Activated CD8-positive, alpha-beta memory T cell treated with anti-CD3 and anti-CD28 coated beads, Interleukin-2, amount 50 U/mL, for 24 hours (primary cell): ENCODE data around the gene TESK1.

ENCODE experiments used
- DNase-seq: peaks from one replicate; pipeline ENCODE4 v3.0.0-alpha.2; 2020; ENCODE audit errors: extremely low read depth

The TESK1 gene

DNA sequence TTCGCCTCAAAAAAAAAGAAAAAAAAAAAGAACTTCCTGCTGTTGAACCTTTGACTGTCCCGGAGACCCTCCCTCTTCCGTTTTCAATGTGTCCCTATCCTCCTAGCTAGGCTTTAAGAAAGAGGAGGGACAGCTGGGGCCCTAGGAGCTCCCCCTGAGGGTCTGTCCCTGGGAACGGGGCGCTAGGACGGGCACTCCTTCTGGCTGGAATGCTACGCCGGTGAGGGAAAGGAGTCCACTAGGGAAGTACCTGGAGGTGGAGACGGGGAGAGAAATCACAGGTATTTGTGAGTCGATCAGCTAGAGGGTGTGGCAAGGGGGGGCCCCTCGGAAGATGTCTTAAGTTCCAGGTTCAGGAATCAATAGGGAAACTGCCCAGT lies 41.1 kb downstream of the TESK1 start:
- no peak for DNase-seq

DNA sequence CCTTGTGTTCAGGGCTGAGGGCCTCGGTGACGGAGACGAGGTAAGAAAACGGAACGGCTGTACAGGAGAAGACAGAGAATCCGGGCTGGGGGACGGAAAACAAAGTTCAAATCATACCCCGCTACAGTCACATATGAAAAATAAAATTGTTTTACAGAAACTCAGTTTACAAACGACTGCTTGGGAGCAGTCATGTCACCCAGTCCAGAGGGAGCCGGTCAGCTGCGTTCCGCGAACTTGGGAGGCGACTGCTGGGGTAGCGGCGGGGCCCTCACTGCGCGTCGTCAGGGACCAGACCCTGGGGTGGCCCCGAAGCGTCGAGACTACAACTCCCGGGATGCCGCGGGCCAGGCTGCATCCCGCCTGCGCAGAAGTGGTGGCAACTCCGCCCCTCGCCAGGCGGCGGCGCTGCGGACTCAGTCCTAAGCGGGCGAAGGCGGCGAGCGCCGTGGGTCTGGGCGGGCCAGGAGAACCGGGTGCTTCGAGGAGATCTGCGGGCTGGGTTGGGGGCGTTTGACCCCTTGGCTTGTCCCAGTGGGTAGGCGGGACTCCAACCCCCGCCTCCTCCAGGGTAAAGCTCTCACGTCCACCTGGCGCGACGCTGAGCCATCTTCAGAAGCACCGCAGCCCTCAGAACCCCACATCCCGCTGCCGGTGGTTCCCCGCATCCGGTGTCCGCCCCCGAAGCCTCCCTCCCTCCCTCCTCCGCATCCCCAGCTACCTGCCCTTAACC lies 41.6 kb downstream of the TESK1 start:
- peak; percentile 70 for DNase-seq

DNA sequence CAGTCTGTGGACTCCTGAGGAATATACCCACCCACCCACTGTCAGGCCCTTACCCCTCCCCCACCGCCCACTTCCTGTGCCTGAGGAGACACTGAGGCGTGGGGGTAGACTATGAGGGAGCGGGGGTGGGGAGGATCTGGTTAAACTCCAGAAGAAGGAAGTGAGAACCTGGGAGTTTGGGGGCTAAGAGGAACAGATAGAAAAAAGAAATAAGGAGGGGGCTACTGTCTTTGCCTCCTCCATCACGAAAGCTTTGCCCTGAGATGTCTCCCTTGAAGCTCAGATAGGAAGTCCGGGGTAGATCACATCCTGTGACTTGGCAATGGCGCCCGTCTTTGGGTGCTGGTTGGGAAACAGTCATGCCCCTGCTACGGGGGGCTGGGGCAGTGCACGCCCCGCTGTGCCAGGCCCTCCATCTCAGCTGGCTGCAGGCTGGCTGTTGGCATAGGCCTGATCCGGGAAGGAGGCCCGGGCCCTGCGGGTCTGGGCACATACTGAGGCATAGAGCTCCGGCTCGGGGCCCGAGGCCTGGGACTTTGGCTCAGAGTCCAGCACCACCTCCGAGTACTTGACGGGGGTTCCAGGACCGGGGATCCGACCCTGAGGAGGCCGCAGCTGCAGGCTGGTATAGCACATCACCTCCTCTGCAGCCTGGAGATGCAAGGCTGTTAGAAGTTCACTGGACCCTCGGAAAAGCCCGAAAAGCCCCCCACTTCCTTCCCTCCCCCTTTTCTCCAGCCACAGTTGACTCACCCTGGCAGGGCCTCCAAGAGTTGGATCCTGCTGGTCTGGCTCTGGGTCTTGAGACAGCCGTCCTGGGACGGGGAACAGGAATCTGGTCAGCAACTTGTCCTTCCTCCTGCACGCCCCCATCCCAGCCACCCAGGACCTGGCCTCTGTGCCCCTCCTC lies 44.6 kb downstream of the TESK1 start:
- no peak for DNase-seq

DNA sequence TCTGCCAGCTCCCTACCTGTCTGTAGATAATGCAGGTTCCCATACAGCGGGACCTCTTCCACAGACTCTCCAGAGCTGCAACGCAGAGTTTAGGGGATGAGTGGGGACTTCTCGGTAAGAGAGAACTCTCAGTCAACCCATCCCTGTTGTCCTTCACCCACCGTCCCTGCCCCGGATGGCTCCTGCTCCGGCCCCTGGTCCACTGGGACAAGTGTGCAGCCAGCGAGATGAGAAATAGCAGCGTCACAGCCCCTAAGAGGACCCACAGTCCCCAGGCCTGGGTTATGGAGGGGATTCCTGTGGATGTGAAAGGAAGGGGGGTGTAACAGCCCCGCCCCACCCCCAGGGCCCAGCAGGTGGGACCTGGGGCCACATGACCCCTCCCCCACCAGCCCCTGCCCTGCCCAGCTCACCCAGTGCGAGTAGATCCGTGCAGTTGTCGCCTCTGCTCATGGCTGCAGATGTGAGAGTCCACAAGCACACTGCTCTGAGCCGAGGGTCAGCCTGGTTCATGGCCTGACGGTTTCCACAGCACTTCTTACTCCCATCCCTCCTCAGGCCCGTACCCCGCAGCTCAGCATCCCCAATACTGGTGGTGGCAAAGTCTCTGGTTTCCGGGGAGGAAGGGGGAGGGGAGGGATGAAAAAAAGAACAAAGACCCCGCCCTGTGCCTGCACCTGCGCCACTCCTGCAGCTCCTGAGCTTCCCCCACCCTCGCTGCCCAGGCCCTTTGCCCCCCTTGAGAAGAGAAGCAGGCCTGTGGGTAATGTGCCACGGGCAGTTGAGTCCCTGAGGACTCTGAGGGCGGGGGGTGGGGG lies 45.5 kb downstream of the TESK1 start, which contains the start of gene SIT1:
Gene SIT1 (minus strand): TSS at position 591 of the 818 bp plus-strand sequence. CDS start 78 bp downstream, at position 513.
- DNase-seq = no peak

DNA sequence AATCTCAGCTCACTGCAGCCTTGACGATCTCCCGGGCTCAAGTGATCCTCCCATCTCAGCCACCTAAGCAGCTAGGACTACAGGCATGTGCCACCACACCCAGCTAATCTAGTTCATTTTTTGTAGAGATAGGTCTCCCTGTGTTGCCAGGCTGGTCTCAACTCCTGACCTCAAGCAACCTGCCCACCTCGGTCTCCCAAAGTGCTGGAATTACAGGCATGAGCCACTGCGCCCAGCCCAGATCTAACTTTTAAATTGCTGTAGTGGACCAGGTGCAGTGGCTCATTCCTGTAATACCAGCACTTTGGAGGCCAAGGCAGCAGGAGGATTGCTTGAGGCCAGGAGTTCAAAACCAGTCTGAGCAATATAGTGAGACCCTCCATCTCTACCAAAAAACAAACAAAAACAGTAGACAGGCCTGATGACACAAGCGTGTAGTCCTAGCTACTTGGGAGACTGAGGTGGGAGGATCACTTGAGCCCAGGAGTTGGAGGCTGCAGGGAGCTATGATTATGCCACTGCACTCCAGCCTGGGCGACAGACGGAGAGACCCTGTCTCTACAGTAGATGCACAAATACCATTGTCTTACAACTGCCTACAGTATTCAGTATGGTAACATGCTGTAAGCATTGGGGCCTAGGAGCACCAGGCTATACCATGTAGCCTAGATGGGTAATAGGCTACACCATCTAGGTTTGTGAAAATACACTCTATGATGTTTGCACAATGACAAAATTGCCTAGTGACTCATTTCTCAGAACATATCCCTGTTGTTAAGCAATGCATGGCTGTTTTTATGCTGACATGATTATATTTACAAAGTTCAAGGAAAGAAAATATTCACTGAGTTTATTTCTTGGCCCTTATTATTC lies 47.1 kb downstream of the TESK1 start:
- DNase-seq = no peak

DNA sequence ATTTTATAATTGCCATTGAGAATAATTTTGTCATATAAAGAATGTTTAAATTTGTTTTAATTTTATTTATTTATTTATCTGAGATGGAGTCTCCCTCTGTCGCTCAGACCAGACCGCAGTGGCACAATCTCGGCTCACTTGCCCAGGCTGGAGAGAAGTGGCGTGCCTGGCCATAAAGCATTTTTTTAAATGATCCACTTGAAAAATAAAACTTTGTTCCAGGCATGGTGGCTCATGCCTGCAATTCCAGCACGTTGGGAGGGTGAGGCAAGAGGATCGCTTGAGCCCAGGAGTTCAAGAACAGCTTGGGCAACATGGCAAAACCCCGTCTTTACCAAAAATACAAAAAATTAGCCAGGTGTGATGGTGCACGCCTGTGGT lies 47.8 kb downstream of the TESK1 start:
- no peak for DNase-seq

DNA sequence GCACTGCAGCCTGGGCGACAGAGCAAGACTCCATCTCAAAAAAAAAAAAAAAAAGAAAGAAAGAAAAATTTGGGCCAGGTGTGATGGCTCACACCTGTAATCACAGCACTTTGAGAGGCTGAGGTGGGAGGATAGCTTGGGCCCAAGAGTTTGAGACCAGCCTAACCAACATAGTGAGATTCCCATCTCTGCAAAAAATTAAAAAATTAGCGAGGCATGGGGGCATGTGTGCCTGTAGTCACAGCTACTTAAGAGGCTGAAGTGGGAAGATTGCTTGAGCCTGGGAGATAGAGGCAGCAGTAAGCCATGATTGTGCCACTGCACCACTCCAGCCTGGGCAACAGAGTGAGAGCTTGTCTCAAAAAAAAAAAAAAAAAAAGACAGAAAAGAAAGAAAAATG lies 48.5 kb downstream of the TESK1 start:
- no peak for DNase-seq

DNA sequence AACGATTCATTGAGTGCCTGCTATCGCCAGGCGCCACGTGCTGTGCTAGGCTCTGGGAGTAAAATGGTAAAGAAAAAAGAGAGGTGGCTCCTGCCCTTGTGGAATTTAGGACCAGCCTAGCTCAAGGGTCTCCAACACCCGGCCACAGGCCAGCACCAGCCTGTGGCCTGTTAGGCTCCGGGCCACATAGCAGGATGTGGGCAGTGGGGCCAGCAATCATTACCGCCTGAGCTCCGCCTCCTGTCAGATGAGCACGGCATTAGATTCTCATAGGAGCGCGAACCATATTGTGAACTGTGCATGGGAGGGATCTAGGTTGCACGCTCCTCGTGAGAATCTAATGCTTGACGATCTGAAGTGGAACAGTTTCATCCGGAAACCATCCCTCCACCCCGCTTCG lies 51.3 kb downstream of the TESK1 start:
- no peak for DNase-seq

DNA sequence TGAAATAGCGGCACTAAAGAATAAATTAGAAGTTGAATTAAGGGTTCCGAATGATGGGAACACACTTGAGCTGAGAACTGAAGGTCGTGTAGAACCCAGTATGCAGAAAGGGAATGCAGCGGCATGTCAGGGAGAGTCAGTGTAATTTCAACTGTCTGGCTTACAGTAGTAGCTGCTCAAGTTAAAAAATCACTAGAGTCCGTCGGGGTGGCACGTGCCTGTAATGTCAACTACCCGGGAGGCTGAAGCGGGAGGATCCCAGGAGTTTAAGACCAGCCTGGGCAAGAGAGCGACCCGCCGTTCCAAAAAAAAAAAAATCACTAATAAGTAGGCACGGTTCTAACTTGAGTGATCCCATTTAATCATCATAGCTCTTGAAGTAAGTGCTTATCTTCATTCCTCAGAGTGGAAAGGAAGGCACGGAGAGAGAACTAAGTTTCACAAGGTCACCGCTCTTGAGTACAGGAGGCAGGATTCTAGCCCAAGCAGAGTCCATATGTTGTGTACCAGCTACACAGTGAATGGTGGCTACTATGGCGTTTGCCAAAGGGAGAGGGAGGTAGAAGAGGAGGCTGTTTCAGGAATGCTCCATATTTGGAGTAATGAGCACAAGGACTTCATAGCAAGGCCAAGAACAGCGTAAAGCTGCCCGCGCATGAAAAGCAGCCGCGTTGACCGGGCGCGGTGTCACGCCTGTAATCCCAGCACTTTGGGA lies 51.9 kb downstream of the TESK1 start:
- DNase-seq = no peak

DNA sequence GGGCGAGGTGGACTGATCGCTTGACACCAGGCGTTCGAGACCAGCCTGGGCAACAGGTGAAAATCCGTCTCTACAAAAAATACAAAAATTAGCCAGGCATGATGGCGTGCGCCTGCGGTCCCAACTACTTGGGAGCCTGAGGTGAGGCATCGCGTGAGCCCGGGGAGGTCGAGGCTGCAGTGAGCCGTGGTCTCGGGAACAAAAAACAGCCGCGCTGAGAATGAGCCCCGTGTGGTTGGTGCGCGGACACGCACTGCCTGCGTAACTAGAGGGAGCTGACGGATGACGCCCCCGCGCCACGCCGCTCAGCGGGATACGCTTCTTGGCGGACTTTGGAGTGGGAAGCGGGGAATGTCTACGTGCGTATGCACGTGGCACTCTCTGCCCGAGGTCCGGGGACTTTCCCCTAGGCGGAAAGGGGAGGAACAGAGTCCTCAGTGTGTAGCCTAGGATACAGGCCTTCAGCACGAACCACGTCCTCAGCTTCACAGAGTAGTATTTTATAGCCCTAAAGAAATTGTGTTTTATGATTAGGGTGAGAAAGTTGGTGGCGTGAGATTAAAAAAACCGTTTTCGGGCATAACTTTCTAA lies 52.6 kb downstream of the TESK1 start, which contains the start of gene RMRP:
Gene RMRP (minus strand): TSS at position 474 of the 591 bp plus-strand sequence.
- peak; percentile 87 for DNase-seq

DNA sequence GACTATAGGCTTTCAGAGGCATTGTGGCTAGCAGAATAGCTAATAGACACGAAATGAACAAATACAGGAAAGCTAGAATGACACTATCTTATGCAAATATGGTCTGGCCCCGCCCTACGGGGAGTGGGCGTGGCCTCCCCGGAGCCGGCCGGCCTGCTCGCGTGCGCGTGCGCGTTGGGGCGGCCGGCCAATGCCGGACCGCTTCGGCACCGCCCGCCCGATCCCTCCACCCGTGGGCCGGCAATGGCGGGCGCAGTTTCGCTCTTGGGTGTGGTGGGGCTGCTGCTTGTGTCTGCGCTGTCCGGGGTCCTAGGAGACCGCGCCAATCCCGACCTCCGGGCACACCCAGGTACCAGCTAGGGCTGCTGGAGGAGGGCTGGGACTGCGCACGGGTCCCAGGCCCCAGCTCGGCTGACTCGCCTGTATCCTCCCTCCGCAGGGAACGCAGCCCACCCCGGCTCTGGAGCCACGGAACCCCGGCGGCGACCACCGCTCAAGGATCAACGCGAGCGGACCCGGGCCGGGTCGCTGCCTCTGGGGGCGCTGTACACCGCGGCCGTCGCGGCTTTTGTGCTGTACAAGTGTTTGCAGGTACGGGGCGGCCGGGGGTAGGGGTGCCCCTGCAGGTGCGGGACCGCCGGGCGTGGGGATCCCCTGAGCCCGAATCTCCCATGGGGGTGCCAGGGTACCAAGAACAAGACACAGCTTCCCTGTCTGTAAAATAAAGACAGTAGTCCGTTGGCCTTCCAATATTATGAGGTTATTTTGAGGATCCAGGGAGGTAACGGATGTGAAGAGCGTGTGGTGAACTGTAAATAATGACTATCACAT lies 53.3 kb downstream of the TESK1 start, which contains the start of gene CCDC107:
Gene CCDC107 (plus strand): TSS at position 156 of the 831 bp plus-strand sequence. CDS start 88 bp downstream, at position 244.
- peak; percentile 55 for DNase-seq

DNA sequence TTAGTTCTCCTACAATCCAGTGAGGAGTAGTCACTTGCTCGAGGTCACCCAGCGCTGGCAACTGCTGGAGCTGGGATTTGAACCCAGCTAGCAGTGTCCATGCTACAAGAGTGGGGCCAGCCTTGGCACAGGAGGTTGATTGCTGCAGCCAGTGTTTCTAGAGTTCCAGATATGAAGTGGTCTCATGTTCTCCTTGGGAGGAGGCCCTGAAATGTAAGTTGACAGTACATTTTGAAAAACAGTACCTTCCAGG lies 53.8 kb downstream of the TESK1 start:
- no peak for DNase-seq

DNA sequence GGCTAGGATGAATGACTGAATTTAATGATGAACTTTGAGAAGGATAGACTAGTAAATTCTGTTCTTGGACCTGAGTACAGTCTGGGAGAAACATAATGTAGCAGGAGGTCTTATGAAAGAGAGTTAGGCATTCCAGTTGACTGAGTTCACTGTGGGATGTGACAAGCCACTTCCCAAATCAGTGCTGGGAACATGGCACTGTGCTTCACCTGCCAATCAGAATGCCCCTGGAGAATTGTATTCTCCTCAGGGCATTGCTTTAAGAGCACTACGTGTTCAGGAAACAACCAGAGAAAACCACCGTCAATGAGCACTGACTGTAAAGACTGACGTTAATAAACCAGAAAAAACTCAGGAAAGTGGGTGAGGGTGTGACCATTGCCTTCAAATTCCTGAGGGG lies 54.3 kb downstream of the TESK1 start:
- no peak for DNase-seq
